GM21447 (cell line): Measurements from ENCODE around the gene NFE2.
A peak's percentile ranks its signal among the peaks of the same experiment; 100 is the strongest.
"Not testable (repeated sequence)": the region's sequence is repeated elsewhere in the genome, so short reads cannot be mapped to it uniquely, and the experiment has no call there.

Experiments
- ATAC-seq: cut with Tn5 transposase; IDR thresholded peaks from one replicate; pipeline ENCODE4 v1.9.1; 2021; ENCODE audit not compliant: unreplicated experiment

The NFE2 gene

GRCh38 chr12:54300732-54301427 is at the start of gene NFE2:
NFE2 (minus strand) TSS chr12:54301015; CDS start chr12:54295248, 5,767 bp downstream.
- no peak for ATAC-seq

DNA sequence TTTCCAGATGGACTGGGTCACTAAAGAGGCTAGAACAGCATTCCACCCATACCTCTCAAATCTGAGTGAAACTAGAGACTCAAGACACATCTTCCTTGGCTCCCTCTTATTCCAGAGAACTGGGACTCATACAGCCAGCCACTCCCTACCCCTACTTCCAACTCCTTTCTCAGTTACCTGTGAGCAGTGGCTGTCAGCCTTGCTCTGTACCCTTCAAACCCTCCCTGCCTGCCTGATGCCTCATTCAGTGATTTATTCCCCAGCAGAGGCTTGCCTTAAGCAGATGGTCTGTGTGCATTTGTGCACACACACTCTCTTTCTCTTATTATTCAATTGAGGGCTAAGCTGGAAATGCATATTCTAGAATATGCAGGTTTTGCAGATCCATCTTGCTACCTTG is 48.9 kb upstream of the NFE2 start:
- no peak for ATAC-seq

DNA sequence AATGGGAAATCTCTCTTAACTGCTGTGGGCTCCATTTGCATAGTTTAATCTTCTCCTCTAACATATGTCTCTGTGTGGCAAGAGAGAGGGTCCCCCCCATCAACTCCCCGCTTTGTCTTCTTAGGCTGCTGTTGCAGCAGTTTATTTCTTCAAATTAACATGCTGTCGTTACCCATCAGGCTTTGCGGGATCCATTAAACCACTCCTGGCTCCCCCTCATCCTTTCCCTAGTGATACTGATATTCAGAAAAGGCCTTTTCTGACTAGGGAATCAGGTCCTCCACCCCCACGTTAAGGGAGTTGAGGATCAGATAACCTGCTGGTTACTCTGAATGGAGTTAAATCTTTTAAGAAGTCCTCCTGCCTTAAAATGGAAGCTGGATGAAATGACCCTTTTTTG is 48.2 kb upstream of the NFE2 start:
- no peak for ATAC-seq

DNA sequence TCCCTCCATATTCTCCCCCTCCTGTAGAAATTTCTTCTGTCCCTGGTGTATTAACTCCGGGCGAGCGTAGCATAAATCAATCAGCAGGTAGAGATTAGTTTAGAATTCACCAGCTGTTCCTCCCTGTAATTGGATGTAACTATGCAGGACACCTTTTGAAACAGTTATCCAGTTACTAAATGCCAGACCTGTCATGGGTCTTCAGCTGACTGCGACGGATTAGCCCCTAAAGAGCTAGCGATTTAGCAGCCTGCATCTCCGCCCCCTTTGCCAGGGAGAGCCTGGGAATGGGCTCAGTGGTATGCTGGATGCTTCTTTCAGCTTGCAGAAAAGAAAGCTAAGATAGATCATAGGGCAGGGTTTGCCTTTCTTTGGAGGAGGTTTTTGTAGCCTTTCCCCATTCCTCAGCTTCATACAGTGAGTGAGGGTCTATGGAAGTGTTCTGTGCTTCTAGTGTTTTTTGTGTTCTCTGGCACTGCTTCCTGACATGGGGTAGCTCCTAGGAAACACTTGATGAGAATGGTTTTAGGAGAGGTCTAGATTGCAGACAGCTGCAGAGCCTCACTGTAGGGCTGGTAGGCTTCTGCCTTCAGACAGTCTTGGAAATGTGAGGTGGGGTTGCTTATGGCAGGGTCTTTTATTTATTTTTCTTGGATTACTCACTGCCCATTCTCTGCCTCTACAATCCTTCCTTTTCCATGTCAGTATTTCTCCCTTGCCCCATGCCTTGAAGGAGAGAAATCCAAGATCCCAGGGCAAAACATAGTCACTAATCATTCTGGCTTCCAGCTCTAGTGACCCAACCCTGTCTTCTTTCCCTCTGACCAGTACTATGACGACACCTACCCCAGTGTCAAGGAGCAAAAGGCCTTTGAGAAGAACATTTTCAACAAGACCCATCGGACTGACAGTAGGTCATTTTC is 40.8 kb upstream of the NFE2 start:
- no peak for ATAC-seq

DNA sequence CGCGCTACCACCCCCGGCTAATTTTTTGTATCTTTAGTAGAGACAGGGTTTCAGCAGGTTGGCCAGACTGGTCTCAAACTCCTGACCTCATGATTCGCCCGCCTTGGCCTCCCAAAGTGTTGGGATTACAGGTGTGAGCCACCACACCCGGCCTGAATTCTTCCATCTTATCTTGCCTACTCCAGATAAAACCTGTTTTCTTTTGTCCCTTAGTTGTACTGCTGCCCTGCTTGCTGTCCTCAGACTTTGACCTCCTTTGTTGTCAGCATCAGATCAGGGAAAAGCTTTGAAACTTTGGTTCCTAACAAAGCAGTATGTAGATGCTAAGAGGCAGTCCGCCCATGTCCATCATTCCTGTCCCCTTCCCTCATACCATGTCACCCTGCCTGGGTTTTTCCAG is 40.0 kb upstream of the NFE2 start:
- no peak for ATAC-seq

- no peak for ATAC-seq
Observed at GRCh38 chr12:54338698-54339296, 38.0 kb upstream of the NFE2 start.

DNA sequence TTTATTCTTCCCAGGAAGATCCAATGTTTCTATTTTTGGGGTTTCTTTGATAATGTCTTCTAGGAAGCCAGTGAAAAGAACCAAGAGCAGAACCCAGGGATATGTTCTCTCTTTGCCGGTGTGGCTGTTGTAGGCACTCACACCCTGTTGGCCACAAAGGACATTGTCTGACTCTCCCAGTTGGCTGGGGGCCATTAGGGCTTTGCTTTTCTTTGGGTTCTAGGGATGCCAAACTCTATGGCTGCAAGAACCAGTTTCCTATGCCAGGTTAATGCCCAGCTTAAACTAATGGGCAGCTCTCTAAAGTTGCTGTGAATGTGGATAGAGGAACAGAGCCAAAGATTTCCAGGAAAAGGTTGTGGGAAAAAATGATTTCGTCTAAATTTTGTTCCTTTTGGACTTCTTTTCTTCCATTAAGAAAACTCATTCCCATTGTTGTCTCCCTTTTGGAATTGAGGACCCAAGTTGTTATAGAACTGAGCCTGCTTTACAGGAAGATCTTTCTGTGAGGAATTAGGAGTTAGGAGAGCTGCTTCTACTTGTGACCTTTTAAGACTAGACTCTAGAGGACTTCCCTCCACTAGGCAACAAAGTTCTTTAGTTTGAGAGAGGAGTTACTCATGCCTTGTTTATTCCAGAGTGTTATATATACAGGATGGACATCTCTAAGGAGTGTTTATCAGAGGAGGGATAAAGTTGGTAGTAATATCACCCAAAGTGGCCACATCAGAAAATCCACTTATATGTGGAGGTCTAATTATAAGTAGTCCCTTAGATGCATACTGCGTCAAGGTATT is 37.2 kb upstream of the NFE2 start:
- ATAC-seq = no peak

DNA sequence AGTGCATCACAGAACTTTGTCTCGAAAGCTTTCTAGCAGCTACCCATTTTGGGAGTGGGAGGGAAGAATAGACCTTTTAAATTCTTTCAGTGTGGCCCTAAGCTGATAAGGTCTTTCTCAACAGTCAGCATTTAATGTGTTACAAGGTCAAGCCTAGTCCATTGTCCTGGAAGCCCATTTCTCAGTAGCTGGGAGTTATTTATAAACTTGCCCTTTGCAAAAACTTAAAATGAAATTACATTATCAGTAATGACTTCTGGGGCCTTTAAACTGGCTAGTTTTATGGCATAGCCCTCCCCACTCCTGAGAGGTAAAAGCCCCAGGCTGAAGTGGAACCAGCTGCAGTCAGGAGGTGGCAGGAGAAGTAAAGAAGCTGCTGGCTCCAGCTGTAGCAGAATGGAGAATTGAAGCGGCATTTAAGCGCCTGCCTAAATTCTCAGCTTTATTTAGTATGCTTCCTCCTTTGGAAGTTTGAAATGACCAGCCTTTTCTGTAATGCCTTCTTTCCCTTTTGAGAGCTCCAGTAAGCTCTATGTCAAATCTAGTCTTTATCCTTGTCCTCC is 36.5 kb upstream of the NFE2 start:
- ATAC-seq = no peak

DNA sequence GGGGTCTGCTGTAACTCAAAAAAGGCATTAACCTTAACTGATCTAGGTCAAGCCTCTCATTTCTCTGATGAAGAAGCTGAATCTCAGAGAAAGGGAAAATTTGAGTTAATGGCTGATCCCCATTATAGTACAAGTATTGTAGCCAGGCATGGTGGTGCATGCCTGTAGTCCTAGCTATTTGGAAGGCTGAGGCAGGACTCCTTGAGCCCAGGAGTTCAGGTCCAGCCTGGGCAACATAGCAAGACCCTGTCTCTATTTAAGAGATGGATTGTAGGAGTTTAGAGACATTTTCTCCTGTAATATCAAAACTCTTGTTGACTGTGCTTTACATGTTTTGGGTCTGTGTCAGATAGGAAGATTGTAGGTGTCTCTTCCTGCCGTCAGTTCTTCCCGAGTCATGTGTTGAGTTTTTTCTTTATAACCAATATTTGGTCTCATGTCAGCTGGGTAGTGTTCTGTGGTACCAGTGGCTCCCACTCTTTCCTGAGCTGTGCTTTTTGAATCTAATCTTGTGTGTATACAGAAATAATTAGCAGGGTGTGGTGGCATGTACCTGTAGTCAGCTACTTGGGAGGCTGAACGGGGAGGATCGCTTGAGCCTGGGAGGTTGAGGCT is 32.7 kb upstream of the NFE2 start:
- ATAC-seq = no peak

GRCh38 chr12:54331461-54331860 is 30.6 kb upstream of the NFE2 start:
- no peak for ATAC-seq

DNA sequence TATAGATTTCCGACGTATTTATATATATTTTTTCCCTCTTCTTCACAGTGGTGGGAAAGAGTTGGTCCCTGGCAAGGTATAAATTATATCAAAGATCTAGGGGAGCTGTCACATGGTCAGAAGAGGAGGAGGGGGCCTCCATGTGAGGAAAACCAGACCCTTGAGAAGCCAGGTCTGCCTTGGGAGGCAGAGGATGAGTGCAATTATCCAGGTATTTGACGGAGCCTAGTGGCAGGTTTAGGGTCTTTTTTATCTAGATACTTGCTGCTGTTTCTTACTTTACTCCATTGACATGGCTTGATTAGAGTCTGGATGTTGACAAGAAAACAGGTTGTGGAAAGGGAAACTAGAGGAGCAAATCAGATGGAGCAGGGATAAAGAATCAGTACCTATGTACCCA is 29.6 kb upstream of the NFE2 start:
- ATAC-seq = no peak

GRCh38 chr12:54329759-54330158 is 28.9 kb upstream of the NFE2 start:
- ATAC-seq = no peak

- no peak for ATAC-seq
Observed at GRCh38 chr12:54328595-54329337, 28.0 kb upstream of the NFE2 start.

- not testable (repeated sequence) for ATAC-seq
Observed at GRCh38 chr12:54325442-54326109, 24.8 kb upstream of the NFE2 start.

DNA sequence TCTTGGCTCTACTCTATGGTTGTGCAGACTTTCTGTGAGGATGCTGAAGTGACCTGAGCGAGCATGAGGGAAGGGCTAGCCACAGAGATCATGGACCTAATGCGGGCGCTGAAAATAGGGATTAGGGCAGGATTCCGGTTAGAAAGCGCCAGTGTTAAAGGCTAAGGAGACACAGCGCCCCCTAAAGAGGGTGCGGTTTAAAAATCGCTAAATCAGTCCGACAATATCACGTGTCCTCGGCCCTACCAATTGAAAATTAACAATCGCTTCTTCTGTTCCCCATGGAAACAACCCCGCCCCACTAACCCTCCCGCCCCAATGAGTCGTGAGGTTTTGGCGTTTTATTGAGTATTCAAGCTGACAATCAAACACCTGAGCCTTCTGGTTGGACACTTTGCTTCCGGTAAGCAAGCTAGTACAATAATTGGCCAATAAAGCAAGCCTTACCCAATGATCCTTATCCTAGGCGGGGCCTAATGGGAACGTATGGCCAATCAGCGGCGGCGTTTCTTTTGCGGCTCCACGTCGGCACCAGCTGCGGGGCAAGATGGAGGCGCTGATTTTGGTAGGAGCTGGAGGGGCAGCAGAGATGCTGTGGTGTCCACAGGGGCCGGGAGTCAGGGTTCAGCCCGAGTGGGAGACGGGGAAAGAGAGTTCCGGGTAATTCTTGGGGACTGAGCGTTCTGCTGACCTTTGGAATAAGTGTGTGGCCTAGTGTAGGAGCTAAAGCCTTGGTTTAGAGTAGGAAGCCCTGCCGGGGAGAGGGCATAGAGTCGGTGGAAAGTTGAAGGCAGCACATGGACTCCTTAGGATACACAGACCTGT is 24.0 kb upstream of the NFE2 start, which contains the start of gene COPZ1:
Gene COPZ1 (plus strand): TSS at position 515 of the 825 bp plus-strand sequence. CDS start 33 bp downstream, at position 548.
- ATAC-seq = peak; percentile 99

GRCh38 chr12:54321363-54321762 is 20.5 kb upstream of the NFE2 start:
- ATAC-seq = no peak

DNA sequence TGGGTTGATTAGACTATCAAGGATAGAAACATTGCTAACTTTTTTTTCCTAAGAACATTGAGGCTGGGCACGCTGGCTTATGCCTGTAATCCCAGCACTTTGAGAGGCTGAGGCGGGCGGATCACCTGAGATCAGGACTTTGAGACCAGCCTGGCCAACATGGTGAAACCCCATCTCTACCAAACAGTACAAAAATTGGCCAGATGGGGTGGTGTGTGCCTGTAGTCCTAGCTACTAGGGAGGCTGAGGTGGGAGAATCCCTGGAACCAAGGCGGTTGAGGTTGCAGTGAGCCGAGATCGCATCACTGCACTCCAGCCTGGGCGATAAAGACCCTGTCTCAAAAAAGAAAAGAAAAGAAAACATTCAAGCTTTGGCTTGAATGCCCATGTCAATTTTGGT is 11.5 kb upstream of the NFE2 start:
- ATAC-seq = not testable (repeated sequence)

DNA sequence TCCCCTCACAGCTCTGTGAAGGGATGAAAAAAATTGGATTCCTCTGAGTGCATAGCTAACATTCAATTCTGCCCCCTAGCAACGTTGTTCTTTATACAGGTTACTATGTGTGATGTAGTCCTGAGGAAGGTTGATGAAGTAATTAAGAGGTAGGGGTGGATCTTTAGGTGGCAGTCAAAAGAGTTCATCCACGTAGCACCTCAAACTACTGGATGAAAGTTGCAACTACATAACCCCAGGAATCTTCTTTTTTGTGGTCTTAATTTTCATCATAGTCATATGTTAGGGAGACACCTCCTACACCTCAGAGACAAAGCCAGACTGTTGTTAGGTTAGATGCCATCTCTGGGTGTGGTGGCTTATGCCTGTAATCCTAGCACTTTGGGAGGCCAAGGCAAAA is 10.2 kb upstream of the NFE2 start:
- ATAC-seq = no peak
